ENCODE results near the gene METTL3.

METTL3 gene

GRCh38 chr14:21537090-21537424 is 25.9 kb upstream of the METTL3 start:
- no peak for TF ChIP-seq POLR2A (IDR thresholded peaks at IDR 0.05; ENCODE audit: low read depth, low read length)
- TF ChIP-seq TAF1 (IDR thresholded peaks at IDR 0.05; ENCODE audit: borderline replicate concordance, low read depth, low read length) = no peak
- no peak for TF ChIP-seq POLR2AphosphoS5 (IDR thresholded peaks at IDR 0.05; ENCODE audit: low read depth, low read length)
- DNase-seq (ENCODE audit: insufficient read length) = no peak
- FAIRE-seq = no peak

DNA sequence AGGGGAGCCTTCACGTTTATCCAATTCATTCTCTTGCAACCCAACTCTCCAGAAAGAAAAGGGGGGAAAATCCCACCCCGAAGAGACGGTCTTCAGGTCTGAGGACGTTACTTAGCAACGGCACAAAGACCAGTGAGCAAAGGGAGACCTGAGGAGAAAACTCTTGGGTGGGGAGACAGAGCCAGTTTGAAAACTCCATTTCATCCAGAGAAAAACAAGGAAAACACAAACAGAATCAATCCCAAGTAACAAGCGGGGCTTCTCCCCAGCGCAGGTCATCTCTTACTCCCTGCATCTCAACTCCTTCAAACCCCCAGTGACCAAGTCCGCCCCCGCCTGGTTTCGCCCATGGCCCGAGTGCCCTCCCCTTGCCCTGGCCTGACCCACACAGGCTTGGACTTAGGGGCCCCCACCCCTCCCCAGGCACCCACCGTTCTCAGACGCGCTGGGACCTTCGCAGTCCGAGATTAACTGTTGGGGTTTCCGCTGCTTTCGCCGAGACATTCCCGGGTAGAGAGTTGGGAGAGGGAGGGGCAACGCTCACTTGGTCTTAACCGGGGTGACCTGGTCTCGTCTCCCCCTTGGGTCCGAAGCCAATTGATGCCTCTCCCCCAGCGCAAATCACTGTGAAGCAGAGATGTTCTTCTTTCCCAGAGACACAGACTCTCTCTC is 25.4 kb upstream of the METTL3 start:
- DNase-seq (ENCODE audit: insufficient read length) (no peak), FAIRE-seq (no peak)
- TF ChIP-seq TAF1 (IDR thresholded peaks at IDR 0.05; ENCODE audit: borderline replicate concordance, low read depth, low read length) = no peak
- no peak for TF ChIP-seq POLR2AphosphoS5 (IDR thresholded peaks at IDR 0.05; ENCODE audit: low read depth, low read length)
- TF ChIP-seq POLR2A (IDR thresholded peaks at IDR 0.05; ENCODE audit: low read depth, low read length) = no peak

DNA sequence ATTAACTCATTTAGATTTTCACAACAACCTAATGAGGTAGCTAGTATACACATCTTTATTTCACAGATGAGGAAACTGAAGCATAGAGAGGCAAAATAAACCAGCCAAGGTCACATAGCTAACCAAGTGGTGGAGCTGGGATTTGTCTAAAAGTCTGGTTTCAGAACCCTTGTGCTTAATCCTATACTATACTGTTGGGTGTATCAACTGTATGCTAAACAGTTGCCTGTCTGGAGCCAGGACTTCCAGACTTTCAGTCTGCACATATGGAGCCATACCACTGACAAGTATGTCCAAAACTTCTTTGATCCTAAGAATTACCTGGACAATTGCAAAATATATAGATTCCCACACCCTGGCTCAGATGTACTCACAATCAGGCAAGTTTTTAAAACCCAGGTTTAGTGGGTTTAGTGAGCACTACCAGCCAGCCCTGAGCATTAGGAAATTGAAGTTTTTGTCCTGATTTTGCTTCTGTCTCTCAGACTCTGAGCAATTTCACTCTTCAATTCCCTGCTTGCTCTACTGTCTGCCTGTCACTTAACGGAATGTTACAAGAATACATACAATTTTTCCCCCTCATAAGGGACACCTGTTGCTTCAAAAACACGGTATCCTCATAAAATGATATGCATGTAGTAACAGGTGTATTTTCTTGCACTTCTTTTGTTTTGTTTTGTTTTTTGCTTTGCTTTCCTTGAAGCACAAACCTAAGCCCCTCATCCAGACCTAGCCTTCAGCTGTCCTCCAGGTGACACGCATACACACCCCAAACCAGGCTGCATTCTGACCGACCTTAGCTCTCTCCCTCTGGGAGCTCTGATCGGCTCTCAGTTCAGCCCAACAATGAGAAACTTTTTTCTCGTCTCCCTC is 24.6 kb upstream of the METTL3 start:
- TF ChIP-seq TAF1 (IDR thresholded peaks at IDR 0.05; ENCODE audit: borderline replicate concordance, low read depth, low read length) (no peak), POLR2A (IDR thresholded peaks at IDR 0.05; ENCODE audit: low read depth, low read length) (no peak), POLR2AphosphoS5 (IDR thresholded peaks at IDR 0.05; ENCODE audit: low read depth, low read length) (no peak)
- no peak for DNase-seq (ENCODE audit: insufficient read length)
- FAIRE-seq = no peak

GRCh38 chr14:21534576-21534975 is 23.4 kb upstream of the METTL3 start:
- DNase-seq (ENCODE audit: insufficient read length) (no peak), FAIRE-seq (no peak)
- TF ChIP-seq POLR2A (IDR thresholded peaks at IDR 0.05; ENCODE audit: low read depth, low read length) = no peak

DNA sequence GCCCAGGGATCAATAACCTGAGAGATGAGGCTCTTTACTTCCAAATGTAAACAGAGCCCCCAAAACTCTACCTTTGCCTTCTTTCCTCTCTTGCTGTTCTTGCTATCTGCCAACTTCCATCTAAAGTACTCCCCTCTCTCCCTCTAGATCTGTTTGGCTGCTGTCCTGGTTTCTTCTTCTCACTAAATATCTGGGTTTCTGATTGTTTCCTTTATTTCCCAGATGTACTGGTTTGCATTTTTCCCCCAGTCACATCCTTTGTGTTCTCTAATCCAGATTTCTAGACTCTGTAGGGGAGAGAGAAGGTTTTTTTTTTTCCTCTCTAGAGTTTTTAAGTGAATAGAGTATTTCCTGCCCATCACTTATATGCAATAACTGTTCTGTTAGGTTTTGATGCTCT is 22.2 kb upstream of the METTL3 start:
- no peak for DNase-seq (ENCODE audit: insufficient read length)
- no peak for FAIRE-seq

GRCh38 chr14:21529515-21529914 is 18.4 kb upstream of the METTL3 start:
- FAIRE-seq = no peak
- DNase-seq (ENCODE audit: insufficient read length) = no peak
- no peak for TF ChIP-seq POLR2A (IDR thresholded peaks at IDR 0.05; ENCODE audit: low read depth, low read length)
- TF ChIP-seq TAF1 (IDR thresholded peaks at IDR 0.05; ENCODE audit: borderline replicate concordance, low read depth, low read length) = no peak
- no peak for TF ChIP-seq POLR2AphosphoS5 (IDR thresholded peaks at IDR 0.05; ENCODE audit: low read depth, low read length)

More for the DNA sequence above, 22.2 kb upstream of the METTL3 start:
- no peak for TF ChIP-seq TAF1 (IDR thresholded peaks at IDR 0.05; ENCODE audit: borderline replicate concordance, low read depth, low read length)
- TF ChIP-seq POLR2A (IDR thresholded peaks at IDR 0.05; ENCODE audit: low read depth, low read length) = no peak
- no peak for TF ChIP-seq POLR2AphosphoS5 (IDR thresholded peaks at IDR 0.05; ENCODE audit: low read depth, low read length)

- FAIRE-seq = no peak
- TF ChIP-seq TAF1 (IDR thresholded peaks at IDR 0.05; ENCODE audit: borderline replicate concordance, low read depth, low read length) = no peak
- TF ChIP-seq POLR2A (IDR thresholded peaks at IDR 0.05; ENCODE audit: low read depth, low read length) = no peak
- TF ChIP-seq POLR2AphosphoS5 (IDR thresholded peaks at IDR 0.05; ENCODE audit: low read depth, low read length) = no peak
- DNase-seq (ENCODE audit: insufficient read length) = no peak
These were observed 17.5 kb upstream of the METTL3 start for GRCh38 chr14:21528381-21529348.

DNA sequence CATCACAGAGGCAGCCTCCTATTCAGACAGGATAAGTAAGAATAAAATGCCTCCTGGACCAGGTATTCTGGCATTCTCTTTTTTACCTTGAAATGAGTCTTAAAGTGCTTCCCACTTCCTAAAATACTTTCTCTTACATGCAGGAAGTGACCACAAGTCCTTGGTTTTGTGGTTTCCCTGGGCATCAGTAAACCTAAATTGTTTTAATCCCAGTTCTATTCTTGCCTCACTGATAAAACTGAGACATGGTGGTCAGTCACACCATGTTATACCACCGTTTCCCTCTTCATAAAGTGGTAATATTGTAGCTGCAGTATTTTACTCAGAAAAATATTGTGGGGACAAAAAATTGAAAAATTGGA is 16.2 kb upstream of the METTL3 start:
- DNase-seq (ENCODE audit: insufficient read length) (no peak), FAIRE-seq (no peak)

GRCh38 chr14:21526672-21527317 is 15.7 kb upstream of the METTL3 start:
- FAIRE-seq = no peak
- DNase-seq (ENCODE audit: insufficient read length) = no peak
- TF ChIP-seq POLR2AphosphoS5 (IDR thresholded peaks at IDR 0.05; ENCODE audit: low read depth, low read length) (no peak), POLR2A (IDR thresholded peaks at IDR 0.05; ENCODE audit: low read depth, low read length) (no peak), TAF1 (IDR thresholded peaks at IDR 0.05; ENCODE audit: borderline replicate concordance, low read depth, low read length) (no peak)

More for the DNA sequence above, 16.2 kb upstream of the METTL3 start:
- TF ChIP-seq POLR2A (IDR thresholded peaks at IDR 0.05; ENCODE audit: low read depth, low read length) = no peak
- TF ChIP-seq POLR2AphosphoS5 (IDR thresholded peaks at IDR 0.05; ENCODE audit: low read depth, low read length) = no peak
- no peak for TF ChIP-seq TAF1 (IDR thresholded peaks at IDR 0.05; ENCODE audit: borderline replicate concordance, low read depth, low read length)

DNA sequence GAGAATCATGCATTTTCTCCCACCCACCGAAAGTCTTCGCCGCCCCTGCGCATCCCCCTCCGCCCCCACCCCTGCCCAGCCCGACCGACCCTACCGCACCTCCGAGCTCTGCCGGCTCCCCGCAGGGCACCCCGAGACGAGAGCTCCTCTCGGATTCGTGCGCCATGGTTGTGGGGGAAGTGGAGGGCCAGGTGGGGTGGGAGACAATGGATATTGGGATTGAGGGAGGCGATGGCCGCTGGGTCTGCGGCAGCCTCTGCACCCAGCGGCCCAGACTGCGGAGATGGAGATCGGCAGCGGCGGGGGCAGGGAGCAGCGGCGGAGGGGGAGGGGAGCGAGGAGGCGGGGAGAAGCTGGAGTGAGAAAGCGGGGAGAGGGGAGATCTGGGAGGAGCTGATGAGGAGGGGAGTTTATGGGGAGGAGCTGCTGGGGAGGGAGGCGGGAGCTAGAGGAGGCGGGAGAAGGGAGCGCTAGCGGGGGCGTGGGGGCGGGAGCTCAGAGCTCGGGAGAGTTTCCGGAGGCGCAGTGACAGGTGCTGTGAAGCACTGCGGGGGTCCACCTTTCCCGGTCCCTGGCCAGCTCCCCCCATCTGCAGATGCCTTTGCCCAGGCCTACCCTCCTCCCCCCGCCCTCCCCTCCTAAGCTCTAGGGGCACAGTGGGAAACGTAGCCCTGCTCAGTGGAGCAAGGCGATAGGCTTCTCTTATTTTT is 15.0 kb upstream of the METTL3 start, which contains the start of gene SALL2:
TSS of gene SALL2 (minus strand) at position 385 of the 710 bp plus-strand sequence. CDS start at position 166, 219 bp downstream.
- FAIRE-seq = no peak
- peak; percentile 48 for DNase-seq (ENCODE audit: insufficient read length)
- TF ChIP-seq POLR2AphosphoS5 (IDR thresholded peaks at IDR 0.05; ENCODE audit: low read depth, low read length) (no peak), TAF1 (IDR thresholded peaks at IDR 0.05; ENCODE audit: borderline replicate concordance, low read depth, low read length) (no peak), POLR2A (IDR thresholded peaks at IDR 0.05; ENCODE audit: low read depth, low read length) (no peak)
